Measurements from ENCODE around the gene FAM50A. TPM values are rescaled to one million over a fixed set of nuclear protein-coding genes. Genes with fewer than 3 reads are reported as not detected.

FAM50A gene
- total and polyA plus RNA-seq, 5 experiments from 2014 or later = 25.1 to 49.2 (median 45.6) TPM

GRCh38 chrX:154401918-154402621, 41.9 kb upstream of the FAM50A start:
- Mint-ChIP-seq H3K4me3 (no peak overlapping the region), H3K36me3 (peaks cover 13 to 28% (median 16%) of the 10 kb centered on the region in 3 donors), H3K27me3 (no peaks in the 10 kb centered on the region), H3K9me3 (no peaks in the 10 kb centered on the region), H3K4me1 (peaks cover 10 to 30% (median 20%) of the 10 kb centered on the region in 4 donors), H3K27ac (peak overlapping the region in 6 of 10 donors; percentile 1 to 84 (median 56))
- DNase-seq = no peak
- ATAC-seq = no peak
- POLR2A ChIA-PET = interaction anchor here (0.7 to 6.0 kb wide), 4 partner anchors 9 to 114 kb away, joined by 3 to 102 read pairs (median 70); partner anchors contain the start of genes DNASE1L1, FAM3A, SLC10A3 and TAFAZZIN

GRCh38 chrX:154402622-154403127, 41.3 kb upstream of the FAM50A start:
- no peaks in the 10 kb centered on the region for H3K9me3 Mint-ChIP-seq
- H3K36me3 Mint-ChIP-seq = peaks cover 13 to 28% (median 16%) of the 10 kb centered on the region in 3 donors
- H3K4me3 Mint-ChIP-seq = no peak overlapping the region
- POLR2A ChIA-PET = interaction anchor here (0.7 to 6.0 kb wide), 2 partner anchors 8 to 21 kb away, joined by 3 to 101 read pairs; partner anchors contain the start of genes DNASE1L1 and TAFAZZIN
- DNase-seq = no peak
- no peak for ATAC-seq
- H3K27me3 Mint-ChIP-seq = no peaks in the 10 kb centered on the region
- H3K4me1 Mint-ChIP-seq = peaks cover 10 to 29% (median 20%) of the 10 kb centered on the region in 4 donors
- no peak overlapping the region for H3K27ac Mint-ChIP-seq

- POLR2A ChIA-PET = no interaction called here
- H3K9me3 Mint-ChIP-seq = no peaks in the 10 kb centered on the region
- no peak overlapping the region for H3K4me3 Mint-ChIP-seq
- H3K27ac Mint-ChIP-seq = peak overlapping the region in 2 of 10 donors; percentile 19 to 24
- peaks cover 13 to 28% (median 16%) of the 10 kb centered on the region in 3 donors for H3K36me3 Mint-ChIP-seq
- ATAC-seq = no peak
- H3K27me3 Mint-ChIP-seq = no peaks in the 10 kb centered on the region
- DNase-seq = no peak
- peaks cover 7 to 28% (median 19%) of the 10 kb centered on the region in 4 donors for H3K4me1 Mint-ChIP-seq
These were observed 40.7 kb upstream of the FAM50A start for GRCh38 chrX:154403192-154403591.

GRCh38 chrX:154403858-154404257, 40.1 kb upstream of the FAM50A start:
- Mint-ChIP-seq H3K4me1 (peaks cover 7 to 31% (median 20%) of the 10 kb centered on the region in 4 donors), H3K27ac (peak overlapping the region in 1 of 10 donors; percentile 63)
- ATAC-seq = no peak

GRCh38 chrX:154404625-154405192, 39.2 kb upstream of the FAM50A start:
- Mint-ChIP-seq H3K4me1 (peaks cover 7 to 27% (median 12%) of the 10 kb centered on the region in 4 donors), H3K36me3 (peaks cover 1 to 18% (median 2%) of the 10 kb centered on the region in 3 donors), H3K4me3 (no peak overlapping the region), H3K9me3 (no peaks in the 10 kb centered on the region), H3K27me3 (no peaks in the 10 kb centered on the region), H3K27ac (no peak overlapping the region)
- POLR2A ChIA-PET = no interaction called here
- DNase-seq (no peak), ATAC-seq (no peak)

More at GRCh38 chrX:154403858-154404257, 40.1 kb upstream of the FAM50A start:
- peaks cover 9 to 26% (median 10%) of the 10 kb centered on the region in 3 donors for H3K36me3 Mint-ChIP-seq
- DNase-seq = no peak
- H3K27me3 Mint-ChIP-seq = no peaks in the 10 kb centered on the region
- H3K4me3 Mint-ChIP-seq = no peak overlapping the region
- H3K9me3 Mint-ChIP-seq = no peaks in the 10 kb centered on the region
- POLR2A ChIA-PET = no interaction called here

- no peak for DNase-seq
- no peaks in the 10 kb centered on the region for H3K27me3 Mint-ChIP-seq
- peaks cover 0 to 2% (median 0%) of the 10 kb centered on the region in 9 donors for H3K9me3 Mint-ChIP-seq
- POLR2A ChIA-PET = interaction anchor here (5.7 kb wide), 1 partner anchor 9 kb away, joined by 101 read pairs; the partner anchor contains the start of gene RPL10
- ATAC-seq = no peak
- H3K4me3 Mint-ChIP-seq = peak overlapping the region in 7 of 10 donors; percentile 20 to 81 (median 74)
- H3K36me3 Mint-ChIP-seq = peaks cover 0 to 5% (median 0%) of the 10 kb centered on the region in 3 donors
- H3K4me1 Mint-ChIP-seq = peaks cover 12 to 22% (median 16%) of the 10 kb centered on the region in 4 donors
- peak overlapping the region in 6 of 10 donors; percentile 37 to 95 (median 69) for H3K27ac Mint-ChIP-seq
These were observed 35.2 kb upstream of the FAM50A start for GRCh38 chrX:154408659-154409221.

- peaks cover 0 to 8% (median 0%) of the 10 kb centered on the region in 3 donors for H3K36me3 Mint-ChIP-seq
- H3K4me1 Mint-ChIP-seq = peaks cover 12 to 22% (median 16%) of the 10 kb centered on the region in 4 donors
- H3K27ac Mint-ChIP-seq = peak within 1 kb of the TSS in 8 of 10 donors; percentile 37 to 95 (median 70)
- no peaks in the 10 kb centered on the region for H3K27me3 Mint-ChIP-seq
- H3K9me3 Mint-ChIP-seq = peaks cover 0 to 2% (median 0%) of the 10 kb centered on the region in 9 donors
- DNase-seq (peak in 2 of 10 donors; percentile 15 to 16), ATAC-seq (peak in 1 of 2 donors; percentile 8)
- peak within 1 kb of the TSS in 9 of 10 donors; percentile 20 to 81 (median 69) for H3K4me3 Mint-ChIP-seq
- POLR2A ChIA-PET = interaction anchor here (0.6 to 5.7 kb wide), 5 partner anchors 10 to 133 kb away, joined by 3 to 101 read pairs (median 4); partner anchors contain the start of genes RPL10, SLC10A3 and UBL4A
These were observed 34.6 kb upstream of the FAM50A start, which contains the start of gene DNASE1L1 for GRCh38 chrX:154409222-154409871. DNASE1L1 (minus strand) TSS chrX:154409254; CDS start chrX:154405568, 3,686 bp downstream.

GRCh38 chrX:154411981-154412340, 32.0 kb upstream of the FAM50A start:
- peaks cover 12 to 22% (median 16%) of the 10 kb centered on the region in 4 donors for H3K4me1 Mint-ChIP-seq
- H3K27me3 Mint-ChIP-seq = no peaks in the 10 kb centered on the region
- DNase-seq = peak in 6 of 10 donors; percentile 22 to 70 (median 36)
- peak overlapping the region in 9 of 10 donors; percentile 43 to 92 (median 85) for H3K27ac Mint-ChIP-seq
- H3K9me3 Mint-ChIP-seq = peaks cover 0 to 2% (median 0%) of the 10 kb centered on the region in 9 donors
- peak; percentile 61 to 62 for ATAC-seq
- H3K36me3 Mint-ChIP-seq = peaks cover 0 to 14% (median 0%) of the 10 kb centered on the region in 3 donors
- POLR2A ChIA-PET = interaction anchor here (0.6 to 5.7 kb wide), 13 partner anchors 12 to 115 kb away, joined by 3 to 101 read pairs (median 5); partner anchors contain the start of genes ATP6AP1, EMD, FAM3A and RPL10
- H3K4me3 Mint-ChIP-seq = peak overlapping the region; percentile 73 to 88 (median 82)

GRCh38 chrX:154412468-154412867, 31.5 kb upstream of the FAM50A start:
- Mint-ChIP-seq H3K4me1 (peaks cover 12 to 22% (median 16%) of the 10 kb centered on the region in 4 donors), H3K27ac (peak overlapping the region; percentile 48 to 92 (median 85)), H3K27me3 (no peaks in the 10 kb centered on the region), H3K36me3 (peaks cover 0 to 14% (median 0%) of the 10 kb centered on the region in 3 donors), H3K4me3 (peak overlapping the region; percentile 73 to 88 (median 82)), H3K9me3 (peaks cover 0 to 2% (median 0%) of the 10 kb centered on the region in 9 donors)
- POLR2A ChIA-PET = interaction anchor here (0.6 to 5.7 kb wide), 13 partner anchors 13 to 115 kb away, joined by 3 to 101 read pairs (median 5); partner anchors contain the start of genes ATP6AP1, EMD, FAM3A and RPL10
- DNase-seq = peak in 3 of 10 donors; percentile 32 to 70 (median 39)
- peak; percentile 46 to 66 for ATAC-seq

- POLR2A ChIA-PET = interaction anchor here (0.6 to 5.7 kb wide), 6 partner anchors 14 to 102 kb away, joined by 3 to 101 read pairs (median 8); partner anchors contain the start of genes ATP6AP1, EMD, FAM3A and RPL10
These were observed 30.8 kb upstream of the FAM50A start for GRCh38 chrX:154413142-154413541.

GRCh38 chrX:154417157-154417556, 26.8 kb upstream of the FAM50A start:
- POLR2A ChIA-PET = no interaction called here
- H3K4me1 Mint-ChIP-seq = peaks cover 3 to 7% (median 6%) of the 10 kb centered on the region in 4 donors
- DNase-seq = no peak
- no peaks in the 10 kb centered on the region for H3K9me3 Mint-ChIP-seq
- H3K4me3 Mint-ChIP-seq = no peak overlapping the region
- peak overlapping the region in 2 of 10 donors; percentile 57 to 61 for H3K27ac Mint-ChIP-seq
- peaks cover 0 to 14% (median 0%) of the 10 kb centered on the region in 3 donors for H3K36me3 Mint-ChIP-seq
- H3K27me3 Mint-ChIP-seq = no peaks in the 10 kb centered on the region
- ATAC-seq = no peak

More at GRCh38 chrX:154413142-154413541, 30.8 kb upstream of the FAM50A start:
- H3K36me3 Mint-ChIP-seq = peaks cover 0 to 14% (median 0%) of the 10 kb centered on the region in 3 donors
- no peak for DNase-seq
- H3K4me3 Mint-ChIP-seq = peak overlapping the region in 4 of 10 donors; percentile 36 to 83 (median 78)
- peaks cover 12 to 20% (median 16%) of the 10 kb centered on the region in 4 donors for H3K4me1 Mint-ChIP-seq
- H3K27me3 Mint-ChIP-seq = no peaks in the 10 kb centered on the region
- peaks cover 0 to 2% (median 0%) of the 10 kb centered on the region in 9 donors for H3K9me3 Mint-ChIP-seq
- ATAC-seq = no peak
- H3K27ac Mint-ChIP-seq = peak overlapping the region in 5 of 10 donors; percentile 52 to 91 (median 74)
